DND-41 (cell line): ENCODE results near the gene STAT6.
A peak's percentile ranks its signal among the peaks of the same experiment; 100 is the strongest.

Source experiments
- ATAC-seq: fragments of 200-7000 bp; cut with Tn5 transposase; 3 replicates; pipeline ENCODE4 v1.9.1; 2021; ENCODE audit warnings: low read depth; ENCODE audit not compliant: insufficient read depth
- DNase-seq: peaks from one replicate; pipeline ENCODE4 v3.0.0-alpha.2; 2020
- H2AFZ ChIP-seq: 2 replicates; pipeline ENCODE4 v1.6.0; 2012; ENCODE audit warnings: low read depth, low read length
- H3K27ac ChIP-seq: 2 replicates; pipeline ENCODE4 v1.5.1; 2012; ENCODE audit warnings: low read length, inconsistent platforms
- H3K27me3 ChIP-seq: fragments of 200-600 bp; sonication (generic); 2 replicates; pipeline ENCODE4 v1.6.0; 2012; ENCODE audit warnings: low read length, mild to moderate bottlenecking, inconsistent platforms; ENCODE audit not compliant: insufficient read depth, poor library complexity
- H3K36me3 ChIP-seq: 2 replicates; pipeline ENCODE4 v1.5.1; 2012; ENCODE audit warnings: low read length, inconsistent platforms; ENCODE audit not compliant: insufficient read depth
- H3K4me1 ChIP-seq: 2 replicates; pipeline ENCODE4 v1.5.1; 2012; ENCODE audit warnings: mild to moderate bottlenecking, low read length; ENCODE audit not compliant: insufficient read depth
- H3K4me2 ChIP-seq: 2 replicates; pipeline ENCODE4 v1.6.0; 2012; ENCODE audit warnings: mild to moderate bottlenecking, moderate library complexity, low read length, inconsistent platforms; ENCODE audit not compliant: insufficient read depth
- H3K4me3 ChIP-seq, 2 experiments: fragments of 200-600 bp in 1 of 2; shearing (Covaris generic) in 1 of 2; 2 replicates each; pipeline ENCODE4 v1.5.1; 2012 to 2016; ENCODE audit warnings: inconsistent platforms in 2 of 2, low read length in 2 of 2, mild to moderate bottlenecking in 2 of 2, low read depth in 1 of 2, moderate library complexity in 1 of 2
- H3K79me2 ChIP-seq: 2 replicates; pipeline ENCODE4 v1.6.0; 2012; ENCODE audit warnings: low read length, inconsistent platforms; ENCODE audit not compliant: insufficient read depth
- H3K9ac ChIP-seq: 2 replicates; pipeline ENCODE4 v1.6.0; 2012; ENCODE audit warnings: low read depth, mild to moderate bottlenecking, inconsistent platforms, low read length, moderate library complexity
- H3K9me3 ChIP-seq: 2 replicates; pipeline ENCODE4 v1.5.1; 2012; ENCODE audit warnings: low read length, moderate library complexity, mild to moderate bottlenecking, inconsistent platforms; ENCODE audit not compliant: insufficient read depth, severe bottlenecking
- H4K20me1 ChIP-seq: 2 replicates; pipeline ENCODE4 v1.6.0; 2012; ENCODE audit warnings: low read length; ENCODE audit not compliant: insufficient read depth
- EZH2 ChIP-seq: IDR thresholded peaks from 3 replicates; pipeline ENCODE4 v1.6.1; 2012; ENCODE audit warnings: borderline replicate concordance, low read depth, mild to moderate bottlenecking, moderate library complexity, low read length, inconsistent platforms; ENCODE audit not compliant: severe bottlenecking
- TF ChIP-seq, protein P1 (sequence below): IDR thresholded peaks from 2 replicates; pipeline ENCODE4 v1.5.1; 2012; ENCODE audit warnings: borderline replicate concordance, low read length, moderate library complexity, mild to moderate bottlenecking; ENCODE audit not compliant: poor library complexity, severe bottlenecking; ENCODE audit errors: extremely low read depth

Gene STAT6

DNA sequence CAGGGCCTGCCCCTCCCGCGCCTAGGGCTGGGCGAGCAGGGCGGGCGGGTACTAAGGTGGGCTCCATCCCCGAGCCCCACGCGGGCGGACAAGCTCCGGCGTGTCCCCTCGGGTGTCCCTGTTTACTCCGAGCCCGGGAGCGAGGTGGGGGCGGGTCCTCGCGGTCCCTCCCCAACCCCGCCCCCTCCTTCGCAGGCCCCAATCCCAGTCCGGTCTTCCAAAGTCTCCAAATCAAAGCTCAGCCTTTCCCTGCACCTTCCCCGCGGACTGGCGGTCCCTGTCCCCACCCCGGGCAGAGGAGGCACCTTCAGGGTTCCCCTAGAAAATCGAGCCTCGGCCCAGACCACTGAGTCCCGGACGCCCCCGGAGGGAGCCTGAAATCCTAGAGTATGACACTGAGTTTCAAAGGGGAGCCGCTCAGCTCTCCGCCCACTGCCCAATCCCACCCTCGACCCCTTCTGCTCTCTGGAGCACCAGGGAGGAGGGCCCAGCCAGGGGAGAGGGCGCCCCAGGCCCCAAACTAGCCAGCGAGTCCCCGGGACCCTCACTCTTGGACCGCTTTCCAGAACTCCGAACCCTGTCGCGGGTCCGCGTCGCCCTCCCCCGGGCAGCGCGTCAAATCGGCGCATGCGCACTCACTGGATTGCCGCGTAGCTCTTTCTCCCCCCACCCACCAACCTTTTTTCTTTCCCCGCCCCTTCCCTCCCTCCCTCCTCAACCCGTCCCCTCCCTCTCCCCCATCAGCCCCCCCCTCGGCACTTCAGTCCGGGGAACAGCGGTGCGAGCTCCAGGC is 16.8 kb upstream of the STAT6 start, which contains the start of gene LRP1:
TSS of gene LRP1 (plus strand) at position 758 of the 793 bp plus-strand sequence. CDS start 482 bp downstream, outside the sequence.
- Histone ChIP-seq H3K27ac (peak within 1 kb of the TSS; percentile 45; the same call in 1 of the 2 replicates), H4K20me1 (no peaks in the 10 kb centered on the region), H3K4me2 (peak within 1 kb of the TSS; percentile 99), H3K27me3 (peaks cover 39% of the 10 kb centered on the region), H2AFZ (peak within 1 kb of the TSS; percentile 98), H3K36me3 (no peaks in the 10 kb centered on the region), H3K79me2 (no peaks in the 10 kb centered on the region), H3K9me3 (no peaks in the 10 kb centered on the region), H3K9ac (peak within 1 kb of the TSS; percentile 68), H3K4me1 (peaks cover 16% of the 10 kb centered on the region), H3K4me3 (peak within 1 kb of the TSS; percentile 72 to 90)
- TF ChIP-seq, protein P1, sequence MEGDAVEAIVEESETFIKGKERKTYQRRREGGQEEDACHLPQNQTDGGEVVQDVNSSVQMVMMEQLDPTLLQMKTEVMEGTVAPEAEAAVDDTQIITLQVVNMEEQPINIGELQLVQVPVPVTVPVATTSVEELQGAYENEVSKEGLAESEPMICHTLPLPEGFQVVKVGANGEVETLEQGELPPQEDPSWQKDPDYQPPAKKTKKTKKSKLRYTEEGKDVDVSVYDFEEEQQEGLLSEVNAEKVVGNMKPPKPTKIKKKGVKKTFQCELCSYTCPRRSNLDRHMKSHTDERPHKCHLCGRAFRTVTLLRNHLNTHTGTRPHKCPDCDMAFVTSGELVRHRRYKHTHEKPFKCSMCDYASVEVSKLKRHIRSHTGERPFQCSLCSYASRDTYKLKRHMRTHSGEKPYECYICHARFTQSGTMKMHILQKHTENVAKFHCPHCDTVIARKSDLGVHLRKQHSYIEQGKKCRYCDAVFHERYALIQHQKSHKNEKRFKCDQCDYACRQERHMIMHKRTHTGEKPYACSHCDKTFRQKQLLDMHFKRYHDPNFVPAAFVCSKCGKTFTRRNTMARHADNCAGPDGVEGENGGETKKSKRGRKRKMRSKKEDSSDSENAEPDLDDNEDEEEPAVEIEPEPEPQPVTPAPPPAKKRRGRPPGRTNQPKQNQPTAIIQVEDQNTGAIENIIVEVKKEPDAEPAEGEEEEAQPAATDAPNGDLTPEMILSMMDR = peak; percentile 8
- peak; percentile 66 for TF ChIP-seq EZH2
- ATAC-seq (peak; percentile 69), DNase-seq (peak; percentile 81)

DNA sequence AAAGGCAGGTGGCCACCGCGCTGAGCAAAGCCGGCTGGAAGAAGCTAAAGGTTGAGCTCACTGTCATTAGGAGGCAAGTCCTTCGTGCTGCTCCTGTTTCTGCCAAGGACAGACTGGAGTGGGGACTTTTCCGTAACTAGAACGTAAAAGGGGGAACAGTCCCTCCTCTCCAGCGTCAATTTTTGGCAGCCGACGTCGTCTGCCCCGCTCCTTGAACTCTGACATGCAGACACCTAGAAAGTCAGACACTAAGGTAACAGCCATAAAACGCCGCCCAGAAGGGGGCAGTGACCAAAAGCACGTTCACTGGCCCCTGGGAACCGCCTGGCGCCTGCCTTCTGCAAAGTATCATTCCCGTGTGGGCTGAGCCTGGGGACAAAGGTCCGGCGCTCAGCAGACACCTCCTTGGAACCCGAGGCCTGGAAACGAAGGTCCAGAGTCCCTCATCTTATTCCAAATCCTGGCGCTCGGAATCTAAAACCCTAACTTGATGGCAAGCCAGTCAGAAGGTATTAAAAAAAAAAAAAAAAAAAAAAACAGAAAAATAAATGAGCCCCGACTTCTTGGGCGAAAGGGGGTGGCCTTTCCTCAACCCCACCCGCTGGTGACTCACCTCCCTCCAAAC is 16.1 kb upstream of the STAT6 start:
- H3K27ac ChIP-seq = no peak overlapping the region
- DNase-seq (no peak), ATAC-seq (no peak)
- peaks cover 36% of the 10 kb centered on the region for H3K27me3 ChIP-seq
- H3K4me2 ChIP-seq = peak overlapping the region; percentile 99
- H3K79me2 ChIP-seq = no peaks in the 10 kb centered on the region
- H2AFZ ChIP-seq = peak overlapping the region; percentile 98
- peaks cover 16% of the 10 kb centered on the region for H3K4me1 ChIP-seq
- no peaks in the 10 kb centered on the region for H3K9me3 ChIP-seq
- peak overlapping the region; percentile 68; the same call in 1 of the 2 replicates for H3K9ac ChIP-seq
- peak; percentile 61 for TF ChIP-seq EZH2
- TF ChIP-seq, protein P1 = peak; percentile 19
- H3K4me3 ChIP-seq = peak overlapping the region in 1 of 2 experiments; percentile 90; a peak in 2 of 4 replicates
- no peaks in the 10 kb centered on the region for H3K36me3 ChIP-seq
- no peaks in the 10 kb centered on the region for H4K20me1 ChIP-seq

DNA sequence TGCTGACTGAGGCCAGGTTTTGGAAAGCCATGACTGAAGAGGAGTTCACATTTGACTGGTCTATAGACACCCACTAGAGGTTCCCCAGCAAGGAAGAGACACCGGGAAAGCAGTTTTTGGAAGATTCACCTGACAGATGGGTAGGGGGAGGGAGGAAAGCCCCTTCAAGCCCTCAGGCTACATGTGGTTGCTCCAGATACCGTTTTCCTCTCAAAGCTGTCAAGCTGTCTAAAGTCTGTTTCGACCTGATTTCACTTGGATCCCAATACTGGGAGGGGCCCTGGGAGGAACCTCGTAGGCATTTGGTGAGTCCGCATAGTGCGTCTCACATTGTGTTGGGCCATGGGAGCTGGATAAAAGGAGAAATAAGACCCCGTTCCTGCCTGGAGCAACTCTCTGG is 15.4 kb upstream of the STAT6 start:
- no peak overlapping the region for H3K4me3 ChIP-seq

More for the DNA sequence above, 15.4 kb upstream of the STAT6 start:
- TF ChIP-seq, protein P1 = no peak
- no peak for TF ChIP-seq EZH2
- Histone ChIP-seq H3K4me2 (no peak overlapping the region), H2AFZ (no peak overlapping the region), H3K27ac (no peak overlapping the region), H3K4me1 (peaks cover 16% of the 10 kb centered on the region), H4K20me1 (no peaks in the 10 kb centered on the region), H3K27me3 (peaks cover 30% of the 10 kb centered on the region), H3K79me2 (no peaks in the 10 kb centered on the region), H3K9ac (no peak overlapping the region), H3K36me3 (no peaks in the 10 kb centered on the region), H3K9me3 (no peaks in the 10 kb centered on the region)
- DNase-seq = no peak
- ATAC-seq = no peak
